HG02678 (cell line): ENCODE results near the gene TOM1L2.
"Not testable (repeated sequence)": the region's sequence is repeated elsewhere in the genome, so short reads cannot be mapped to it uniquely, and the experiment has no call there.

Experiments used
- ATAC-seq: cut with Tn5 transposase; IDR thresholded peaks from one replicate; pipeline ENCODE4 v1.9.1; 2021; ENCODE audit warnings: mild to moderate bottlenecking, moderate library complexity; ENCODE audit not compliant: unreplicated experiment

The TOM1L2 gene

DNA sequence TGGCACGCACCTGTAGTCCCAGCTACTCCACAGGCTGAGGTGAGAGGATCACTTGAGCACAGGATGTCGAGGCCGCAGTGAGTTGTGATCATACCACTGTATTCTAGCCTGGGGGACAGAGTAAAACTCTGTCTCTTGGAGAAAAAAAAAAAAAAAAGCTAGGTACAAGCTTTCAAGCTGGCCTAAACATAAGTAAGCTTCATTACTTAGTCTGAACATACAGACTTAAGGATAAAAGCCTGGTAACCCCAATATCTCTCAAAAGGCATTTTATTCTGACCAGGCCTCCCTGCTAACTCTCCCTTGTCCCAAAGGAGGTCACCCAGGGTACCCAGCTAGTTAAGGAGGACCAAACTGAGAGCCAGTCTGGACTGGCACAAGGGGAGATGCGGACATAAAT is 46.2 kb downstream of the TOM1L2 start:
- no peak for ATAC-seq

- ATAC-seq: no peak
Measured at GRCh38 chr17:17924857-17925250, 47.3 kb downstream of the TOM1L2 start.

- no peak for ATAC-seq
Measured at GRCh38 chr17:17924131-17924856, 47.9 kb downstream of the TOM1L2 start.

DNA sequence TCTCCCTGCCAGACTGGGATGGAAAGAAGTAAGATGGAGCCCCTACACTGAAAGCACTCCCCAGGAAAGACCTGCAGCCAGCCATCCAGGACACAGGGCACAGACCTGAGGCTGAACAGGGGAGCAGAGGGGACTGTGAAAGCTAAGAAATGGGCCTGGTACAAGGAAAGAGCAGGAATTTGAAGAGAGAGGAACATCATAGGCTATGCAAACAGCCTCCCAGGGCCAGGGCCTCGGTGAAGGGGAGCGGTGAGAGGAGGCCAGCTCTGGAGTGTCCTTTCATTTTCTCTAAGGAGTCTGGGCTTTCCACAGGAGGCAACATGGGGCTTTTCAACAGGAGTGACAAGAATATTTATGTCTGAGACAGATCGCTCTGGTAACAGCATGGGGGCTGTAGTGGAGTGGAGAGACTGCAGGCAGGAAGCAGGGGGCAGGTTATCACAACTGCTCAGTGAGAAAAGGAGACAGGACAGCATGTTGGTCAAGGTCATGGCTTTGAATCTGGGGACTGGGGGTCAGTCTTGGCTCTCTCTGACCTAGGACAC is 50.1 kb downstream of the TOM1L2 start:
- no peak for ATAC-seq

- ATAC-seq: no peak
Measured at GRCh38 chr17:17921192-17922069, 50.8 kb downstream of the TOM1L2 start.

DNA sequence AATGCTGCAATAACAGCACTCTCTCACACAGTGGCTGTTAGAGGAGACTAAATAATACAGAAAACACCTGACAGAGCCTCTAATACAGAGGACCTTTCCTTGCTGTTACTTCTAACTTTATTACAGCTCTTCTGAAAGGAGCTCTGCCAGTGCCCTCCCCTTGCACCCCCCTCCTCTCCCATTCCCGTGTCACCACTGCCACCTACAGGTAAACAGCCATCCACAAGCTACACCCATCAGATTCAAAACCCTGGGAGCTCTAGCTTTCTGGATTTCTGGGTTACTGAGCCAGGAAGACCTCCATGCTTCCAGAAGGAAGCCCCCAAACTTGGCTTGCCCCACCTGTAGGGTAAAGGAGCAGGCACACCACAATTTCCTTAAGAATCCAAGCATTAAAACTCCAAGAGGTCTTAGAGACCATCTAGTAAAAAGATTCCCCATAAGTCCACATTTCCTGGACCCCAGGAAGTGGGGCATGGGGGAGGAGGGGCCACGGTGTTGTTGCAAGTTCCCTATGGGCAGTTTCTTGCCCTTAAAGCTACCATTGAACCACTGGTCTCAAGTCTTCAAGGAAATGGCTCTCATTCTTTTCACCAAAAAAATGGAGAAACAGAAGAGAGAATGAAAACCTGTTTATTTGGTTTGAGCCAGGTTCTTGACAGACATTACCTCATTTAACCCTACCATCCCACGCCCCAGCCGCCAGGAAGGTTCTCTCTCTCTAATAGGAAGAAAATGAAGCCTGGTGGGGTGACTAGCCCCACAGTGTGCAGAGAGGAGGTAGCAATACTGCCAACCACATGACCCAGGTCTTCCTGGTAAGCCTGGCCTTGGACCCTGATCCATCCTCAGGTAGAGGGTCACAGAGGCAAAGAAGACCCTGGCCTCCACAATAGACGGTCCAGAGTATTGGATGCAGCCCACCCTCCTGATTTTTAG is 52.8 kb downstream of the TOM1L2 start:
- no peak for ATAC-seq

- no peak for ATAC-seq
Measured at GRCh38 chr17:17917394-17917793, 54.8 kb downstream of the TOM1L2 start.

GRCh38 chr17:17915183-17915582 is 57.0 kb downstream of the TOM1L2 start:
- no peak for ATAC-seq

DNA sequence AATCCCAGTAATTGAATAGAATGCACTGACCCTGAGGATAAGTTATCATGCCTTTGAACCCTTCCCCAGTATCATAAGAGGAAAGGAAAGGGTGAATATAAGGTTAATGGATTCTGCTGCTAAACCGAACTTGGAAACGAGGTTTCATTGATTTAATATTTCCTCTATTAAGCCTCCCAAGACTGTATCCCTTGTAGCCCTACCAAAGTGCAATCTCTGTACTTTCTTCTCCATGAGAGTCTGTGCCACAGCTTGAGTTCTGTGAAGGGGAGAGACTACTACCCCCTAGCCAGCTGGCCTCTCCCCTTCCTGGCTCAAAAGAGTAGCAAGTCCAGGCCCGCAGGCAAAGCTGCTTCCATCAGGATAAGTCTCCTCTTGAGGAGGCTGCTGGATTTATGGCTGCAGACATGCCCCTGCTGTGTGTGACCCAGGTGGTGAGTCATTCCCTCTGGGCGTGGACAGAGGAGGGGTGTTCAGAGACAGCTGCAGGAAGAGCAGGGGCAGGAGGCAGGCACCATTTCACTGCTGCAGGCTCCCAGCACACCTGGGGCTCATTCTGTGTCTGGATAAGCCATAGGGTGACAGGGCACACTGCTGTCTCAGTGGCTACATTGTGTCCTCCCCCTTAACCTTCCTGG is 58.4 kb downstream of the TOM1L2 start:
- ATAC-seq: peak; percentile 60

- not testable (repeated sequence) for ATAC-seq
Measured at GRCh38 chr17:17912336-17912735, 59.9 kb downstream of the TOM1L2 start.

DNA sequence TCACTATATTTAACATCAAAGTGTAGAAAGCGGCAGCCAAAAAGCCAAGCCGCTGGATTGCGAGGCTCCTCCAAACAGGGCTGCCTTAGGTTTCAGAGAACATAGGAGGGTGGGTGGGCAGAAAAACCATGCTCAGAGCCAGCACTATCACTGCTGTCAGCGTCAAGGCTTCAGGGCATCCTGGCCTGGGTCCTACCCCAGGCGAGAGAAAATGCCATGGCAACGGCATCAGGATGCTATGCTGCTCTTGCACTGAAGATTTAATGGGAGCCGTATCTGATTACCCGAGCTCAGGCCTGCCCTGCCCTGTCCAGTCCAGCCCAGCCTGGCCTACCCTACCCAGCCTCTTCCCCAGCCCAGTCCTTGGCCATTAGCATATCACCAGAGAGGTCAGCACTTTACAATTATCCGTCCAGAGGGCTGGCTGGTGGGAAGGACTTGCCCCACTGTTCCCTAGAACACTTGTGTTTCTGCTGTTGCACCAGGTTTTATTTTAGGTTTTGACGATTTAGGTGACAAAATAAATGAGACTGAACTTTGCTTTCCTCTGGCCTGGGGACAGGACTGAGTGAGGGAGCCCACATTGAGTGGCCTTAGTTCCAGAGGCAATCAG is 61.1 kb downstream of the TOM1L2 start:
- no peak for ATAC-seq

DNA sequence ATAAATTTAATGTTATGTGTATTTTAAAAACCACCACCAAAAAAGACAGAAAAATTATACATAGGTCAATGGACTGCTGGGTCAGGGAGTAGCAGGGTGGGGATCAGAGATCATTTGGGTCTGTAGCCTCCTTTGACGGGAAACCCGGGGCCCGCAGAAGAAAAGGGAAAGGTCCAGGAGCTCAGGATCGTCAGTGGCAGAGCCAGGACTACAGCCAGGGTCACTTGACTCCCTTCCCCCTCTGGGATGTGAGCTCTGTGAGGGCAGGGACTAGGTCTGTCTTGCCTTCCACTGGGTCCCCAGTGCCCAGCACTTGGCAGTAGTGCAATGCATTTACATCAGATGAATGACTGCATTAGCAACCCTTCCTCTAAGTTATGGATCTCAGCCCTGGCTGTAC is 62.1 kb downstream of the TOM1L2 start:
- ATAC-seq: no peak

DNA sequence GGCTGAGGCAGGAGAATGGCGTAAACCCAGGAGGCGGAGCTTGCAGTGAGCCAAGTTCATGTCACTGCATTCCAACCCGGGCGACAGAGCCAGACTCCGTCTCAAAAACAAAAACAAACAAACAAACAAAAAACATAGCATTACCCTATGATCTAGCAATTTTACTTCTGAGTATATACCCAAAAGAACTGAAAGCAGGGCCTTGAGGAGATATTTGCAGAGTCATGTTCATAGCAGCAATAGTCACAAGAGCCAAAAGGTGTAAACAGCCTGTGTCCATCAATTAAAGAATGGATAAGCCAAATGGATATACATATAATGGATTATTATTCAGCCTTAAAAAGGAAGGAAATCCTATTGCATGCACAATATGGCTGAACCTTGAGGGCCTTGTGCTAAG is 63.1 kb downstream of the TOM1L2 start:
- no peak for ATAC-seq

GRCh38 chr17:17907469-17907868 is 64.7 kb downstream of the TOM1L2 start:
- ATAC-seq: no peak

- ATAC-seq: no peak
Measured at GRCh38 chr17:17906418-17907215, 65.6 kb downstream of the TOM1L2 start.

- ATAC-seq: no peak
Measured at GRCh38 chr17:17905036-17905320, 67.2 kb downstream of the TOM1L2 start.

GRCh38 chr17:17904166-17905035 is 67.8 kb downstream of the TOM1L2 start:
- no peak for ATAC-seq

GRCh38 chr17:17902877-17903276 is 69.3 kb downstream of the TOM1L2 start:
- ATAC-seq: no peak
